Stimulated activated CD4-positive, alpha-beta T cell treated with anti-CD3 and anti-CD28 coated beads, Interleukin-1b, Interleukin-23, amount 100 ng/mL, for 1 hour (primary cell): ENCODE results near the gene MOSPD2.

ENCODE experiments used
- DNase-seq, 2 donors: peaks; one replicate each; pipeline ENCODE4 v3.0.0-alpha.2; 2020; ENCODE audit warnings: low read depth in 2 of 2

MOSPD2 gene

GRCh38 chrX:14915596-14915995, 42.4 kb downstream of the MOSPD2 start:
- no peak for DNase-seq

- no peak for DNase-seq
Measured at GRCh38 chrX:14916017-14916674, 42.9 kb downstream of the MOSPD2 start.

- no peak for DNase-seq
Measured at GRCh38 chrX:14919407-14919806, 46.2 kb downstream of the MOSPD2 start.

GRCh38 chrX:14920196-14920595, 47.0 kb downstream of the MOSPD2 start:
- DNase-seq: no peak

GRCh38 chrX:14922437-14922836, 49.2 kb downstream of the MOSPD2 start:
- DNase-seq: no peak

GRCh38 chrX:14923761-14924160, 50.5 kb downstream of the MOSPD2 start:
- no peak for DNase-seq

- no peak for DNase-seq
Measured at GRCh38 chrX:14926471-14926870, 53.2 kb downstream of the MOSPD2 start.

GRCh38 chrX:14927401-14927800, 54.2 kb downstream of the MOSPD2 start:
- DNase-seq: no peak

GRCh38 chrX:14930663-14931062, 57.4 kb downstream of the MOSPD2 start:
- DNase-seq: no peak

- no peak for DNase-seq
Measured at GRCh38 chrX:14932136-14932535, 58.9 kb downstream of the MOSPD2 start.

- no peak for DNase-seq
Measured at GRCh38 chrX:14934423-14934822, 61.2 kb downstream of the MOSPD2 start.

GRCh38 chrX:14936561-14936960, 63.3 kb downstream of the MOSPD2 start:
- DNase-seq: no peak

GRCh38 chrX:14939644-14940043, 66.4 kb downstream of the MOSPD2 start:
- DNase-seq: no peak

- DNase-seq: no peak
Measured at GRCh38 chrX:14941301-14941700, 68.1 kb downstream of the MOSPD2 start.

- no peak for DNase-seq
Measured at GRCh38 chrX:14942341-14942740, 69.1 kb downstream of the MOSPD2 start.

- no peak for DNase-seq
Measured at GRCh38 chrX:14943962-14944361, 70.7 kb downstream of the MOSPD2 start.

GRCh38 chrX:14946606-14947155, 73.5 kb downstream of the MOSPD2 start:
- no peak for DNase-seq

- no peak for DNase-seq
Measured at GRCh38 chrX:14948691-14949090, 75.5 kb downstream of the MOSPD2 start.

GRCh38 chrX:14956813-14957582, 83.8 kb downstream of the MOSPD2 start:
- no peak for DNase-seq

- DNase-seq: no peak
Measured at GRCh38 chrX:14963447-14964236, 90.4 kb downstream of the MOSPD2 start.

- DNase-seq: no peak
Measured at GRCh38 chrX:14964500-14964899, 91.3 kb downstream of the MOSPD2 start.
